Inferior parietal cortex (tissue), 1 donor: ENCODE results near the gene DHX16.
A peak's percentile ranks its signal among the peaks of the same experiment; 100 is the strongest.
"Not testable (repeated sequence)": the region's sequence is repeated elsewhere in the genome, so short reads cannot be mapped to it uniquely, and the experiment has no call there.

Experiments
- DNase-seq: peaks from one replicate; pipeline ENCODE4 v3.0.0-alpha.2; 2016; ENCODE audit errors: extremely low spot score

Gene DHX16

GRCh38 chr6:30678964-30679726, 6.3 kb upstream of the DHX16 start:
- DNase-seq, result peak; percentile 82

- DNase-seq, result no peak
Observed at GRCh38 chr6:30676660-30677285, 4.0 kb upstream of the DHX16 start.

- DNase-seq, result no peak
Observed at GRCh38 chr6:30670760-30671527, 1.9 kb downstream of the DHX16 start.

GRCh38 chr6:30666300-30666699, 6.5 kb downstream of the DHX16 start:
- not testable (repeated sequence) for DNase-seq

- DNase-seq, result no peak
Observed at GRCh38 chr6:30664994-30665767, 7.6 kb downstream of the DHX16 start.

- not testable (repeated sequence) for DNase-seq
Observed at GRCh38 chr6:30657922-30658321, 14.9 kb downstream of the DHX16 start.

- no peak for DNase-seq
Observed at GRCh38 chr6:30657454-30657853, 15.4 kb downstream of the DHX16 start.

- no peak for DNase-seq
Observed at GRCh38 chr6:30656513-30656912, 16.3 kb downstream of the DHX16 start.

- DNase-seq, result no peak
Observed at GRCh38 chr6:30655743-30656094, 17.1 kb downstream of the DHX16 start.

- DNase-seq, result no peak
Observed at GRCh38 chr6:30654798-30655742, 17.7 kb downstream of the DHX16 start.

- no peak for DNase-seq
Observed at GRCh38 chr6:30651143-30651542, 21.7 kb downstream of the DHX16 start.

- DNase-seq, result peak; percentile 46
Observed at GRCh38 chr6:30647242-30648116, 25.3 kb downstream of the DHX16 start.

- peak; percentile 93 for DNase-seq
Observed at GRCh38 chr6:30646450-30647241, 26.2 kb downstream of the DHX16 start, which contains the start of gene C6orf136. Gene C6orf136, plus strand, starts transcription at chr6:30647133. Its CDS starts 99 bp downstream, at chr6:30647232.

GRCh38 chr6:30645989-30646388, 26.8 kb downstream of the DHX16 start:
- DNase-seq, result no peak

GRCh38 chr6:30644769-30645168, 28.0 kb downstream of the DHX16 start:
- no peak for DNase-seq

- no peak for DNase-seq
Observed at GRCh38 chr6:30643656-30644055, 29.1 kb downstream of the DHX16 start.

- no peak for DNase-seq
Observed at GRCh38 chr6:30641048-30641447, 31.8 kb downstream of the DHX16 start.

- DNase-seq, result no peak
Observed at GRCh38 chr6:30640481-30640880, 32.3 kb downstream of the DHX16 start.

GRCh38 chr6:30635834-30636233, 37.0 kb downstream of the DHX16 start:
- DNase-seq, result no peak
